Lower leg skin (tissue), 3 donors: Measurements from ENCODE around the gene PEX14.

Source experiments
- POLR2A ChIP-seq, 2 donors: fragments of 450-650 bp; IDR thresholded peaks; one replicate each; pipeline ENCODE4 v1.6.1; 2016 to 2017; ENCODE audit warnings: antibody characterized with exemption in 2 of 2, mild to moderate bottlenecking in 1 of 2, moderate library complexity in 1 of 2
- TF ChIP-seq, protein P1 (sequence below), 3 donors: fragments of 450-650 bp; IDR thresholded peaks; one replicate each; pipeline ENCODE4 v1.5.1; 2016; ENCODE audit warnings: antibody characterized with exemption in 3 of 3, mild to moderate bottlenecking in 3 of 3, moderate library complexity in 2 of 3

- TF ChIP-seq POLR2A (IDR thresholded peaks at IDR 0.05), result no peak
- TF ChIP-seq, protein P1, sequence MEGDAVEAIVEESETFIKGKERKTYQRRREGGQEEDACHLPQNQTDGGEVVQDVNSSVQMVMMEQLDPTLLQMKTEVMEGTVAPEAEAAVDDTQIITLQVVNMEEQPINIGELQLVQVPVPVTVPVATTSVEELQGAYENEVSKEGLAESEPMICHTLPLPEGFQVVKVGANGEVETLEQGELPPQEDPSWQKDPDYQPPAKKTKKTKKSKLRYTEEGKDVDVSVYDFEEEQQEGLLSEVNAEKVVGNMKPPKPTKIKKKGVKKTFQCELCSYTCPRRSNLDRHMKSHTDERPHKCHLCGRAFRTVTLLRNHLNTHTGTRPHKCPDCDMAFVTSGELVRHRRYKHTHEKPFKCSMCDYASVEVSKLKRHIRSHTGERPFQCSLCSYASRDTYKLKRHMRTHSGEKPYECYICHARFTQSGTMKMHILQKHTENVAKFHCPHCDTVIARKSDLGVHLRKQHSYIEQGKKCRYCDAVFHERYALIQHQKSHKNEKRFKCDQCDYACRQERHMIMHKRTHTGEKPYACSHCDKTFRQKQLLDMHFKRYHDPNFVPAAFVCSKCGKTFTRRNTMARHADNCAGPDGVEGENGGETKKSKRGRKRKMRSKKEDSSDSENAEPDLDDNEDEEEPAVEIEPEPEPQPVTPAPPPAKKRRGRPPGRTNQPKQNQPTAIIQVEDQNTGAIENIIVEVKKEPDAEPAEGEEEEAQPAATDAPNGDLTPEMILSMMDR (IDR thresholded peaks at IDR 0.05), result no peak
Observed at GRCh38 chr1:10432910-10433700, 41.6 kb upstream of the PEX14 start.
